Activated CD4-positive, alpha-beta T cell treated with anti-CD3 and anti-CD28 coated beads for 48 hours (primary cell): ENCODE measurements around the gene WDR81.
"Not testable (repeated sequence)": the region's sequence is repeated elsewhere in the genome, so short reads cannot be mapped to it uniquely, and the experiment has no call there.

Source experiments
- DNase-seq: peaks from one replicate; pipeline ENCODE4 v3.0.0-alpha.2; 2020

Gene WDR81

GRCh38 chr17:1755827-1756262 is 31.3 kb downstream of the WDR81 start:
- DNase-seq, result no peak

- DNase-seq, result no peak
Observed at GRCh38 chr17:1758807-1759206, 34.3 kb downstream of the WDR81 start.

GRCh38 chr17:1759529-1759928 is 35.0 kb downstream of the WDR81 start:
- no peak for DNase-seq

GRCh38 chr17:1762233-1762900 is 37.9 kb downstream of the WDR81 start:
- DNase-seq, result no peak

- DNase-seq, result no peak
Observed at GRCh38 chr17:1762901-1763898, 38.7 kb downstream of the WDR81 start.

- peak; percentile 47 for DNase-seq
Observed at GRCh38 chr17:1764284-1764683, 39.8 kb downstream of the WDR81 start.

- DNase-seq, result not testable (repeated sequence)
Observed at GRCh38 chr17:1764705-1765104, 40.2 kb downstream of the WDR81 start.

- no peak for DNase-seq
Observed at GRCh38 chr17:1765576-1765975, 41.1 kb downstream of the WDR81 start.

GRCh38 chr17:1766382-1767135 is 42.1 kb downstream of the WDR81 start:
- DNase-seq, result no peak

GRCh38 chr17:1767358-1767757 is 42.9 kb downstream of the WDR81 start:
- no peak for DNase-seq

- DNase-seq, result peak; percentile 19
Observed at GRCh38 chr17:1769822-1770477, 45.4 kb downstream of the WDR81 start.

- DNase-seq, result not testable (repeated sequence)
Observed at GRCh38 chr17:1773000-1773695, 48.6 kb downstream of the WDR81 start.

GRCh38 chr17:1773696-1774181 is 49.2 kb downstream of the WDR81 start:
- no peak for DNase-seq

- no peak for DNase-seq
Observed at GRCh38 chr17:1774390-1775176, 50.1 kb downstream of the WDR81 start.

- no peak for DNase-seq
Observed at GRCh38 chr17:1776328-1776727, 51.8 kb downstream of the WDR81 start.

- no peak for DNase-seq
Observed at GRCh38 chr17:1776857-1777256, 52.4 kb downstream of the WDR81 start.

- DNase-seq, result no peak
Observed at GRCh38 chr17:1779571-1780131, 55.1 kb downstream of the WDR81 start.

GRCh38 chr17:1782171-1782567 is 57.7 kb downstream of the WDR81 start:
- DNase-seq, result no peak

GRCh38 chr17:1783271-1783670 is 58.8 kb downstream of the WDR81 start:
- no peak for DNase-seq

GRCh38 chr17:1783834-1784611 is 59.5 kb downstream of the WDR81 start:
- no peak for DNase-seq
